Measurements from ENCODE around the gene ASPHD1.
"Not testable (repeated sequence)": the region's sequence is repeated elsewhere in the genome, so short reads cannot be mapped to it uniquely, and the experiment has no call there.

ASPHD1 gene

GRCh38 chr16:29907973-29908372, 7.7 kb downstream of the ASPHD1 start:
- no peak for DNase-seq (ENCODE audit: low read depth, low spot score)

GRCh38 chr16:29908719-29909220, 8.5 kb downstream of the ASPHD1 start:
- no peak for DNase-seq (ENCODE audit: low read depth, low spot score)

- DNase-seq (ENCODE audit: low read depth, low spot score) = no peak
Observed at GRCh38 chr16:29909391-29909790, 9.1 kb downstream of the ASPHD1 start.

DNA sequence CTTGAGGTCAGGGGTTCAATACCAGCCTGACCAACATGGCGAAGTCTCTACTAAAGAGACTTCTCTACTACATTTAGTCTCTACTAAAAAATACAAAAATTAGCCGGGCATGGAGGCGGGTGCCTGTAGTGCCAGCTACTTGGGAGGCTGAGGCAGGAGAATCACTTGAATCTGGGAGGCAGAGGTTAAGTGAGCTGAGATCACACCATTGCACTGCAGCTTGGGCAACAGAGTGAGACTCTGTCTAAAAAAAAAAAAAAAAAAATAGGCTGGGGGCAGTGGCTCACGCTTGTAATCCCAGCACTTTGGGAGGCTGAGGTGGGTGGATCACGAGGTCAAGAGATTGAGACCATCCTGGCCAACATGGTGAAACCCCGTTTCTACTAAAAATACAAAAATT, 9.6 kb downstream of the ASPHD1 start:
- not testable (repeated sequence) for DNase-seq (ENCODE audit: low read depth, low spot score)

DNA sequence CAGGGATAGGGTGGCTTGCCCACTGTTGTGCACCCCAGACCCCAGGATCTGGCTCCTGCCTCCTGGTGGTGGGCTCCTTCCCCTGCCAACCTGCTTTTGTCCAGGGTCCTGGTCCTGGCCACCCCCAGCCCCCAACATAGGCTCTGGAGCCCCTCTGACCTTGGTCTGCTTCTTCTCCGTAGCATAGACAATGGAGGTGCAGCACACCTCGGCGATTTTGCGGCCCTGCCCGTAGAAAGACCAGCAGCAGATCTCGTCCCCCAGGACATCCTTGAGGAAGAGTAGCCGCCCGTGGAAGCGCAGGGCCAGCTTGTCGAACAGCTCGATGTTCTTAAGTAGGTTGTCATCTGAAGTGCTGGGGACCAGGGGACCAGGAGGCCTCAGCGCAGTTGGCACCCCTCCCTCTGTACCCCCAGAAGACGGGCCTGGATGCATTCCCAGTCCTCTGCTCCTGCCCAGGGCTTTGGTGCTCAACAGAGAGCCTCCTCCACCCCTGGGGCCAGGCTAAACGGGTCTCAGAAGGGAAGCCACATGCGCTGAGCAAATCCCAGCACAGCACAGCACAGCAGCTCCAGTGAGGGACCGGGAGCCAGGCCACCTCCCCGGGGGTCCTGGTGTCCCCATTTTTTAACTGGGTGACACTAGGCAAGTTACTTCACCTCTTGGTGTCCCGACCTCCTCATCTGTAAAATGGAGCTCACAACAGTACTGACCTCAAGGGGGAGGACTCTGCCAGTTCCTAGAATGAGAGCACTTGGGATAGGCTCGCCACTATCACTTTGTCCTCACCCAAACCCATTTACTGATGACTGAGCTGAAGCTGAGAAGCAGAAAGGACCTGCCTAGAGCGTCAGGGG, 10.8 kb downstream of the ASPHD1 start:
- no peak for DNase-seq (ENCODE audit: low read depth, low spot score)

DNA sequence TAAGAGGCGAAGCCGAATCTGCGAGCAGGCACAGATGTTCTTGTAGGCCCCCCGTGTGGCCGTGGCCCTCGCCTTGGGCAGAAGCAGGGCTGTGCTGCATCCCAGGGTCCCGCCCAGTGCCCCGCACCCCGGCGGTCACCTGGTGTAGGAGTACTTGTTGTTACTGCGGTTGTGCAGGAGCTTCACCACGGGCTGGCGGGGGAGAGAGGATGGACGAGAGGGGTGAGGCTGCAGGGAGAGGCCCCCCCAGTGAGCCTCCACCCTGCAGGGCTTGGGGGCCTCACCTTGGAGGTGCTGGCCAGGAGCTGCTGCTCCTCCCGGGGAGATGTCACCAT, 11.4 kb downstream of the ASPHD1 start:
- no peak for DNase-seq (ENCODE audit: low read depth, low spot score)

DNA sequence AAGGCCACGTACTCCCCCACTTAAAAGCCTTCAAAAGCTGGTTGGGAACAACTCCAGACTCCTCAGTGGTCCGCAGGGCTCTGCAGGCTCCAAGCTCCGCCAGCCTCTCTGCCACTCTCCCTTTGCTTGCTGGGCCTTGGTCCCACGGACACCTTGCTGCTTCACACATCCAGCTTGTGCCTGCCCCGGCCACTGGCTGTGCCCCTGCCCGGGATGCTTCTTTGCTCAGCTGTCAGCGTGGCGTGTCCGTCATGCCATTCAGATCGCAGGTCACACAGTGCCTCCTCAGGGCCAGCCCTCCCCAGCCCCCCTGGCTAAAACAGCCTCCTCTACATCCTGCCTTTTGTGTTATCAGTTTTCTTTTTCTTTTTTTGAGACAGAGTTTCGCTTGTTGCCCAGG, 11.8 kb downstream of the ASPHD1 start:
- no peak for DNase-seq (ENCODE audit: low read depth, low spot score)

DNA sequence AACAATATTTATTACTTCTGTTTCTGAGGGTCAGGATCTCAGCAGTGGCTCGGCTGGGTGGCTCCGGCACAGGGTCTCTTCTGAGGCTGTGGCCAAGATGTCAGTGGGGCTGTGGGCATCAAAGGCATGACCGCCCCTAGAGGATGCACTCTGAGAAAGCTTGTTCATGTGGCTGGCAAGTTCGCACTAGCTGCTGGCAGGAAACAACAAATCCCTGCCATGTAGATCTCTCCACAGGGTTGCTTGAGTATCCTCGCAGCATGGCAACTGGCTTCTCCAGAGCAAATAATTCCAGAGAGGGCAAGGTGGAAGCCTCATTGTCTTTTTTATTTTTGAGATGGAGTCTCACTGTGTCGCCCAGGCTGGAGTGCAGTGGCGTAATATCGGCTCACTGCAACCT, 13.2 kb downstream of the ASPHD1 start:
- DNase-seq (ENCODE audit: low read depth, low spot score) = no peak

DNA sequence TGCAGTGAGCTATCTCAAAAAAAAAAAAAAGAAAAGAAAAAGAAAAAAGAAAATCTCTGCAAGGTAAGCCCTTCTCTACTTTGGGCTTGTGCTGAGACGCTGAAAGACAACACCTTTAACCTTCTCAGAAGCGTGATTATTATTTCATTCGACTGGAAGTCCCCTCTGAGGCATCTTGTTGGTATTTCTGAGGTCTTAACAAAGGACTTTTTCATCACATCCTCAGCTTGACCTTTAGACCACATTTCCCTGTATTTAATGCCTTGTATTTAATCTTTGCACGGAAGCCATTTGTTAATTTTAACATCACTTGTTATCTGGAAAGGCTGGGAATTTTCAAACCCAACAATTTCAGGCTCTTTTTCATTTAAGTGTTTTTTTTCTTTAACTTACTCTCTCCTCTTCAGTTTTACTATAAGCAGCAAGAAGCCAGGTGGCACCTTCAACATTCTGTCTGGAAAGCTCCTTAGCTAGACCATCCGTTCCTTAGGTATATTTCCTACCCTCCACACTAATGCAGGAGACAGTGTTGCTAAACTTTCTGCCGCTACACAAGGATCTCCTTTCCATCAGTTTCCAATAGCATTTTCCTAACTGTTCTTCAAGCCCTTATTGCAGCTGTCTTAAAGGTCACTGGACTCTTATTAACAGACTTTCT, 15.4 kb downstream of the ASPHD1 start:
- no peak for DNase-seq (ENCODE audit: low read depth, low spot score)

GRCh38 chr16:29916979-29917378, 16.7 kb downstream of the ASPHD1 start:
- no peak for DNase-seq (ENCODE audit: low read depth, low spot score)

- DNase-seq (ENCODE audit: low read depth, low spot score) = no peak
Observed at GRCh38 chr16:29920288-29921033, 20.2 kb downstream of the ASPHD1 start.

GRCh38 chr16:29921034-29921385, 20.7 kb downstream of the ASPHD1 start:
- DNase-seq (ENCODE audit: low read depth, low spot score) = no peak

GRCh38 chr16:29922326-29922725, 22.0 kb downstream of the ASPHD1 start:
- DNase-seq (ENCODE audit: low read depth, low spot score) = no peak

DNA sequence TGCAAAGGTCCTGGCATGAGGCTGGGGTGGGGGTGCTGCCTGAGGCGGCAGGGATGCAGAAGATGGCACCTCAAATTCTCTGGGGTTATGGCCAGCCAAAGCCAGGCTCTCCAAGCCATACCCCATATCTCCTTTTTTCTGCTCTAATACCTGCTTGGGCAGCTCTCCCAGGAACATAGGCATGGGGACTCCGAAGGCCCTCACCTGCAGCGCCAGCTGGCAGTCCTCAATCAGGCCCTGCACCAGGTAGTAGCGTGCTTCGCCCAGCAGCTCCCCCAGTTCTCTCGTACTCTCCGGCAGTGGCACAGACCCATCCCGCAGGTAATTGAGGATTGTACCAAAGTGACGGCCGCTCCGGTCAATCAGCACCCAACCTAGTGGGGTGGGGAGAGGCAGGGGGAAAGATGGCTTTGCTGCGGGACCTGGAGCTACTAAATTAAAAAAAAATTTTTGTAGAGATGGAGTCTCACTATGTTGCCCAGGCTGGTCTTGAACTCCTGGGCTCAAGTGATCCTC, 22.8 kb downstream of the ASPHD1 start:
- no peak for DNase-seq (ENCODE audit: low read depth, low spot score)

DNA sequence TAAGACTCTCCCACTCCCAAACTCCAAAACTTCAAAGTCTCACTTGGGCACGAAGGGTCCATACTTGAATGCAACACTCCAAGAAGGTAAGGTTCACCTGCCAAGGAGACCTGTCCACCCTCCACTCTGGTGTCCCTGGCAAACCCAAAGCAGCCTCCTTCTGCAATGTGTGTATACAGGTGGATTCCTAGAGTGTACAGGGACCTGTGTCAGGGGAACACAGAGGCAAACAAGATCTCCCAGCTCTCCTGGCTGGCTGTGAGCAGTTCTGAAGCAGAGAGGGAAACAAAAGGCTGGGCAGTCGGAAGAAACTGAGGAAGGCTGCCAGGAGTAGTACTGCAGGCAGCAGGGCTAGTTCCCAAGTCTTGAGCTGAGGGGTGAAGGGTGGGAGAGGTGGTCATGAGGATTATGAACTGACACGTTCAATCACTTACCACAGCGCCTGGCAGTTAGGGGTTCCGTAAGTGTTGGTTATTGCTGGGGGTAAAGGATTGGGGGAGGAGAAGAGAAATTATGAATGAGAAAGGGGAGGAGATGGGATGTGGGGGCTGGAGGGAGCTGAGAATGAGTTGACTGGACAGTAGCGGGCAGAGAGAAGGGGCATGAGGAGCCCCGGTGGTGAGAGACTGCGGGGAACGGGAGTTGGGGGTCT, 24.9 kb downstream of the ASPHD1 start:
- no peak for DNase-seq (ENCODE audit: low read depth, low spot score)

DNA sequence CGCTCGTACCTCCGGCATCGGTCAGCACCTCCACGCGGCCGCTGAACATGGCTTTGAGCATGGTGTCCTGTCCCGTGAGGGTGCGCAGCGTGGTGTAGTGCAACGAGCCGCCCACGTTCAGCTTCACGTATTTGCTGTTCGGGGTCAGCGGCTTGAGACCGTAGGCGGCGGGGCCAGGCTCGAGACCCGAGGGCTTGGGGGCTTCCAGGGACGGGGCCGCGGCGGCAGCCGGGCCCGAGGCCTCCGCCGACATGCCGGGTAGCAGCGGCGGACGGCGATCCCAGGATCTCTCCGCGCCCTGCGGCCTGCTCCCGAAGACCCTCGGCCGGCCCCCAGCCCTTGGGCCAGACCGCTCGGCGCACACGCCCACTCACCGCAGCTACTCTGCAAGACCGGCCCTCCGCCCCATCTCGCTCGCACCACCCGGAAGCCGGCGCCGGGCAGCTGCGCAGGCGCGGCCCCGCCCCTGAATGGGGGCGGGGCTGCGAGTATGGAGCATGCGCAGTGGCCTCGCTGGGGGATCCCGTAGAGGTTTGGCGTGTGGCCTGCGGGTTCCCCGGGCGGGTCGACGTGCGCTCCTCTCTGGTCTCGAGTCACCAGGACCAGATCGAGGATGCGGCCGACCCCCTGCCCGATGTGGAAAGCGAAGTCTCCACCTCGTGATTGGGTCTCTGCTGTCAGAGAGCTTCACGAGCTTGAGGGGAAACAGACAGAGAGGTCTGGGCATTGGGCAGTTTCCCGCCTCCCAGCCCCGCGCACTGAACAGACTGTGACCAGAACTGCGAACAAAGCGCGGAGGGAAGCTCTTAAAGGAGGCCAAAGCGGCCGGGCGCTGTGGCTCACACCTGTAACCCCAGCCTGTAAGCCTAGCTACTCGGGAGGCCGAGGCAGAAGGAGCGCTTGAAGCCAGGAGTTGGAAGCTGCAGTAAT, 25.8 kb downstream of the ASPHD1 start, which contains the start of gene KCTD13:
Gene KCTD13, minus strand, starts transcription at position 446 of the 930 bp plus-strand sequence. Its CDS starts 193 bp downstream, at position 253.
- peak; percentile 71 for DNase-seq (ENCODE audit: low read depth, low spot score)

GRCh38 chr16:29926711-29927052, 26.4 kb downstream of the ASPHD1 start:
- DNase-seq (ENCODE audit: low read depth, low spot score) = no peak

- DNase-seq (ENCODE audit: low read depth, low spot score) = no peak
Observed at GRCh38 chr16:29927070-29927905, 27.0 kb downstream of the ASPHD1 start.

DNA sequence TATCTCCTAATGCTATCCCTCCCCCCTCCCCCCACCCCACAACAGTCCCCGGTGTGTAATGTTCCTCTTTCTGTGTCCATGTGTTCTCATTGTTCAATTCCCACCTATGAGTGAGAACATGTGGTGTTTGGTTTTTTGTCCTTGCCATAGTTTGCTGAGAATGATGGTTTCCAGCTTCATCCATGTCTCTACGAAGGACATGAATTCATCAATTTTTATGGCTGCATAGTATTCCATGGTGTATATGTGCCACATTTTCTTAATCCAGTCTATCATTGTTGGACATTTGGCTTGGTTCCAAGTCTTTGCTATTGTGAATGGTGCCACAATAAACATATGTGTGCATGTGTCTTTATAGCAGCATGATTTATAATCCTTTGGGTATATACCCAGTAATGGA, 31.5 kb downstream of the ASPHD1 start:
- not testable (repeated sequence) for DNase-seq (ENCODE audit: low read depth, low spot score)

- no peak for DNase-seq (ENCODE audit: low read depth, low spot score)
Observed at GRCh38 chr16:29940656-29941055, 40.4 kb downstream of the ASPHD1 start.
